IPS-20b (cell line): ENCODE data around the gene UBFD1.

Experiments
- H3K27ac ChIP-seq: one replicate; pipeline ENCODE4 v1.5.1; 2013; ENCODE audit warnings: low read length
- H3K27me3 ChIP-seq: 2 replicates; pipeline ENCODE4 v1.6.1; 2013; ENCODE audit warnings: mild to moderate bottlenecking, low read length, inconsistent platforms; ENCODE audit not compliant: insufficient read depth
- H3K36me3 ChIP-seq: 2 replicates; pipeline ENCODE4 v1.6.1; 2013; ENCODE audit warnings: low read depth, mild to moderate bottlenecking, inconsistent platforms, low read length, moderate library complexity; ENCODE audit not compliant: insufficient read depth
- H3K4me1 ChIP-seq: 2 replicates; pipeline ENCODE4 v1.6.1; 2013; ENCODE audit warnings: mild to moderate bottlenecking, control low read depth, inconsistent platforms, low read length, moderate library complexity; ENCODE audit not compliant: insufficient read depth
- H3K4me3 ChIP-seq: 2 replicates; pipeline ENCODE4 v1.5.1; 2013; ENCODE audit warnings: mild to moderate bottlenecking, low read length, inconsistent platforms
- H3K9ac ChIP-seq: 2 replicates; pipeline ENCODE4 v1.6.1; 2013; ENCODE audit warnings: low read depth, mild to moderate bottlenecking, inconsistent platforms, low read length, moderate library complexity
- H3K9me3 ChIP-seq: 2 replicates; pipeline ENCODE4 v1.6.1; 2013; ENCODE audit warnings: mild to moderate bottlenecking, low read depth, low read length, inconsistent platforms; ENCODE audit not compliant: insufficient read depth

UBFD1 gene

GRCh38 chr16:23516366-23517137, 41.0 kb upstream of the UBFD1 start:
- no peak overlapping the region for H3K9ac ChIP-seq
- H3K27me3 ChIP-seq: no peaks in the 10 kb centered on the region
- H3K4me3 ChIP-seq: no peak overlapping the region
- no peaks in the 10 kb centered on the region for H3K4me1 ChIP-seq
- H3K9me3 ChIP-seq: no peaks in the 10 kb centered on the region
- peaks cover 26% of the 10 kb centered on the region for H3K36me3 ChIP-seq
- no peak overlapping the region for H3K27ac ChIP-seq

- Histone ChIP-seq H3K27me3 (no peaks in the 10 kb centered on the region), H3K9ac (no peak overlapping the region), H3K9me3 (no peaks in the 10 kb centered on the region), H3K36me3 (peaks cover 45% of the 10 kb centered on the region), H3K27ac (no peak overlapping the region), H3K4me3 (no peak overlapping the region), H3K4me1 (no peaks in the 10 kb centered on the region)
Observed at GRCh38 chr16:23518435-23518891, 39.1 kb upstream of the UBFD1 start.

DNA sequence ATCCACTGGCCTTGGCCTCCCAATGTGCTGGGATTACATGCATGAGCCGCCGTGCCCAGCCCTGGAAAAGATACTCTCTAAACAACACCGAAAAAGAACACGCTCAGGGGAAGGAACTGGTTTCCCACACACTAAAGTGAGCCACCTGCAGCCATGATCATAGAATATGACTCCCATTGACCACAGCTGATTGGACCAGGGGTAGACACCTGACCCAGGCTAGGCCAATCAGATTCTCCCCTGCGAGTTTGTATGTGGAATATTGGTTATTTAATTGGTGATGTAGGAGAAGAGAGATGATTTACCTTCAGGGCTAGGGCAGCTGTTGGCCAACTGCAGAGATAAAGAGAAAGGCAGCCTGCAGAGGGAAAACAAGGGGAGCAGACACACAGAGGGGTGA, 38.2 kb upstream of the UBFD1 start:
- Histone ChIP-seq H3K9ac (no peak overlapping the region), H3K9me3 (no peaks in the 10 kb centered on the region), H3K4me1 (no peaks in the 10 kb centered on the region), H3K4me3 (no peak overlapping the region), H3K36me3 (peaks cover 53% of the 10 kb centered on the region), H3K27me3 (no peaks in the 10 kb centered on the region), H3K27ac (no peak overlapping the region)

GRCh38 chr16:23520500-23520899, 37.0 kb upstream of the UBFD1 start:
- Histone ChIP-seq H3K36me3 (peaks cover 61% of the 10 kb centered on the region), H3K27ac (no peak overlapping the region), H3K27me3 (no peaks in the 10 kb centered on the region), H3K4me3 (no peak overlapping the region), H3K9ac (no peak overlapping the region), H3K9me3 (no peaks in the 10 kb centered on the region), H3K4me1 (no peaks in the 10 kb centered on the region)

GRCh38 chr16:23521037-23521743, 36.3 kb upstream of the UBFD1 start:
- no peak overlapping the region for H3K9ac ChIP-seq
- H3K27ac ChIP-seq: no peak overlapping the region
- no peak overlapping the region for H3K4me3 ChIP-seq
- H3K4me1 ChIP-seq: no peaks in the 10 kb centered on the region
- H3K27me3 ChIP-seq: no peaks in the 10 kb centered on the region
- H3K36me3 ChIP-seq: peaks cover 62% of the 10 kb centered on the region
- H3K9me3 ChIP-seq: no peaks in the 10 kb centered on the region

- no peaks in the 10 kb centered on the region for H3K27me3 ChIP-seq
- H3K36me3 ChIP-seq: peaks cover 69% of the 10 kb centered on the region
- H3K27ac ChIP-seq: no peak overlapping the region
- no peaks in the 10 kb centered on the region for H3K9me3 ChIP-seq
- no peak overlapping the region for H3K9ac ChIP-seq
- H3K4me3 ChIP-seq: no peak overlapping the region
- H3K4me1 ChIP-seq: no peaks in the 10 kb centered on the region
Observed at GRCh38 chr16:23521965-23522364, 35.6 kb upstream of the UBFD1 start.

DNA sequence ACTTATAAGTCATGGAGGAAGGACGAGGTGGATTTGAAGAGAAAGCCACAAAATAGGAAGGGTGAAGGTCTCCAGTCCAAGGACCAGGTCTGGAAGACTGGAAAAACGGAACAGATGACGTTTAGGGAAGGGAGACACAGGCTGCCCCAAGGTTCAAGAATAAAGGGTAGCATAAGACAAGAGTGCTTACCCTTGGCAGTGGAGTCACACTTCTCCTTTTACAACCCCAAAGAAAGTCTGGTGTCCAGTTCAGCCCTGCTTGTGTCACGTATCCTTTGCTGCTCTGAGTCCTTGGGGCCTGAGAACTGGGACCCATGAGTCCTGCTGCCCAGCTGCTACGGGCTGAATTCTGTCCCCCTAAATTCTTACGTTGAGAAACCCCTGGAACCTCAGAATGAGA, 34.2 kb upstream of the UBFD1 start:
- no peak overlapping the region for H3K9ac ChIP-seq
- H3K9me3 ChIP-seq: no peaks in the 10 kb centered on the region
- no peaks in the 10 kb centered on the region for H3K27me3 ChIP-seq
- H3K4me3 ChIP-seq: no peak overlapping the region
- no peaks in the 10 kb centered on the region for H3K4me1 ChIP-seq
- peaks cover 81% of the 10 kb centered on the region for H3K36me3 ChIP-seq
- no peak overlapping the region for H3K27ac ChIP-seq

DNA sequence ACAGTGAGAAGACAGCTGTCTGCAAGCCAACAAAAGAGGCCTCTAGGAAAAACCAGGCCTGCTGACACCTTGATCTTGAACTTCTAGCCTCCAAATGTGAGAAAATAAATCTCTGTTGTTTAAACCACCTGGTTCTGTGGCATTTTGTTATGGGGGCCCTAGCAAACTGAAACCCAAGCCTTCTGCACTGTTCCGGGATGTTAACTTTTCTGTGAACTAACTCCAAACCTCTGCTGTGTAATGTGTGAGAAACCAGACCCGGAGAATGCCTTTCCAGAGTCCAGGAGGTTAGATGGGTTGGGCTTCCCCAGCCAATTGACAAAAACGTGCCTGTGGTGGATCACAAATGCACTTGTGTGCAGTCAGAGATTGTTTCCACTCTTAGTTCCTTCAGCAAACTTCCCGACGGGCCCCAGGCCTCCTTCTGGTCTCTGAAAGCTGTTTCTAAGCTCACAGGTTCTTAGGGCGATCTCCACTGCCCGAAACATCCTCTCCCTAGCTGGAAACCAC, 33.6 kb upstream of the UBFD1 start:
- Histone ChIP-seq H3K36me3 (peaks cover 83% of the 10 kb centered on the region), H3K4me3 (no peak overlapping the region), H3K4me1 (no peaks in the 10 kb centered on the region)

DNA sequence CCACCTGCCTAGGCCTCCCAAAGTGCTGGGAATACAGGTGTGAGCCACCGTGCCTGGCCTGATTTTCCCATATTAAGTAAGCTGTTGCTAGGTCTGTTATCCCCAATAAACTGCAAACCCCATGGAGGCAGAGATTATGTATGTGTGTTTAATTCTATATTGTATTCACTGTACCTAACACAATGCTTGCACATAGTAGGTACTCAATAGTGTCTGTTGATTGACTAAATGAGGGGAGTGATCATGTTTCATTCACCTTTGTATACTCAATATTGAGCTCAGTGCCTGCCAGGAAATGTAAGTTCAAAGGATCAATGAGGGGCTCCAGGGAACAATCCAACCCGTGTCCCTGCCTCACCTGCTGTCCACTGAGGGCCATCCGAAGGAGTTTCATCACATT, 32.6 kb upstream of the UBFD1 start:
- Histone ChIP-seq H3K9ac (no peak overlapping the region), H3K9me3 (no peaks in the 10 kb centered on the region), H3K27me3 (no peaks in the 10 kb centered on the region), H3K4me1 (no peaks in the 10 kb centered on the region), H3K4me3 (no peak overlapping the region), H3K36me3 (peaks cover 84% of the 10 kb centered on the region), H3K27ac (no peak overlapping the region)

More for the DNA sequence above, 33.6 kb upstream of the UBFD1 start:
- Histone ChIP-seq H3K9me3 (no peaks in the 10 kb centered on the region), H3K27me3 (no peaks in the 10 kb centered on the region), H3K9ac (no peak overlapping the region), H3K27ac (no peak overlapping the region)

GRCh38 chr16:23527961-23528643, 29.4 kb upstream of the UBFD1 start:
- Histone ChIP-seq H3K9ac (no peak overlapping the region), H3K9me3 (no peaks in the 10 kb centered on the region), H3K36me3 (peaks cover 84% of the 10 kb centered on the region), H3K27ac (no peak overlapping the region), H3K4me1 (no peaks in the 10 kb centered on the region), H3K27me3 (no peaks in the 10 kb centered on the region), H3K4me3 (no peak overlapping the region)

GRCh38 chr16:23528644-23529310, 28.8 kb upstream of the UBFD1 start:
- H3K9ac ChIP-seq: no peak overlapping the region
- H3K4me3 ChIP-seq: no peak overlapping the region
- H3K4me1 ChIP-seq: no peaks in the 10 kb centered on the region
- H3K9me3 ChIP-seq: no peaks in the 10 kb centered on the region
- no peaks in the 10 kb centered on the region for H3K27me3 ChIP-seq
- no peak overlapping the region for H3K27ac ChIP-seq
- peaks cover 84% of the 10 kb centered on the region for H3K36me3 ChIP-seq
